Measurements from ENCODE around the gene ZNF850.

The ZNF850 gene

GRCh38 chr19:36688058-36688457, 84.5 kb downstream of the ZNF850 start:
- no peak for DNase-seq

- DNase-seq: peak; percentile 94 to 97 (median 96)
These were observed 85.2 kb downstream of the ZNF850 start, which contains the start of gene ZNF567 for GRCh38 chr19:36687214-36688056. ZNF567 (plus strand) TSS chr19:36687612; CDS start chr19:36694868, 7,256 bp downstream.

GRCh38 chr19:36686365-36687213, 86.0 kb downstream of the ZNF850 start:
- DNase-seq: no peak

- DNase-seq: no peak
These were observed 86.8 kb downstream of the ZNF850 start for GRCh38 chr19:36685835-36686234.

- DNase-seq: no peak
These were observed 93.2 kb downstream of the ZNF850 start for GRCh38 chr19:36679455-36679854.

- DNase-seq: no peak
These were observed 98.4 kb downstream of the ZNF850 start for GRCh38 chr19:36674201-36674600.

- DNase-seq: no peak
These were observed 100.2 kb downstream of the ZNF850 start for GRCh38 chr19:36672368-36672767.

GRCh38 chr19:36668646-36669045, 104.0 kb downstream of the ZNF850 start:
- DNase-seq: no peak

- DNase-seq: no peak
These were observed 106.8 kb downstream of the ZNF850 start for GRCh38 chr19:36665832-36666231.

Data from T-helper 1 cell (primary cell).